ENCODE data around the gene ZNF280D.

DNA sequence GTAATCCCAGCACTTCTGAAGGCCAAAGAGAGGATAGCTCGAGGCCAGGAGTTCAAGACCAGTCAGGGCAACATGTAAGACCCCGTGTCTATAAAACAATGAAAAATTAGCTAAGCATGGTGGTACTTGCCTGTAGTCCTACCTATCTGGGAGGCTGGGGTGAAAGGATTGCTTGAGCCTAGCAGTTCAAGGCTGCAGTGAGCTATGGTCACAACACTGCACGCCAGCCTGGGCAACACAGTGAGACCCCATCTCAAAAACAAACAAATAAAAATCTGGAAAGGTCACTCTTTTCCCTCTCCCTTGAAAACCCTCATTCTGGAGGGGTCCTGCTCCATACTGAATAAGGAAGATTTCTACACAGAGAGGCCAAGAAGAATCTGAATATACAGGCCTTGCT lies 43.5 kb upstream of the ZNF280D start:
- TF ChIP-seq, protein P1, sequence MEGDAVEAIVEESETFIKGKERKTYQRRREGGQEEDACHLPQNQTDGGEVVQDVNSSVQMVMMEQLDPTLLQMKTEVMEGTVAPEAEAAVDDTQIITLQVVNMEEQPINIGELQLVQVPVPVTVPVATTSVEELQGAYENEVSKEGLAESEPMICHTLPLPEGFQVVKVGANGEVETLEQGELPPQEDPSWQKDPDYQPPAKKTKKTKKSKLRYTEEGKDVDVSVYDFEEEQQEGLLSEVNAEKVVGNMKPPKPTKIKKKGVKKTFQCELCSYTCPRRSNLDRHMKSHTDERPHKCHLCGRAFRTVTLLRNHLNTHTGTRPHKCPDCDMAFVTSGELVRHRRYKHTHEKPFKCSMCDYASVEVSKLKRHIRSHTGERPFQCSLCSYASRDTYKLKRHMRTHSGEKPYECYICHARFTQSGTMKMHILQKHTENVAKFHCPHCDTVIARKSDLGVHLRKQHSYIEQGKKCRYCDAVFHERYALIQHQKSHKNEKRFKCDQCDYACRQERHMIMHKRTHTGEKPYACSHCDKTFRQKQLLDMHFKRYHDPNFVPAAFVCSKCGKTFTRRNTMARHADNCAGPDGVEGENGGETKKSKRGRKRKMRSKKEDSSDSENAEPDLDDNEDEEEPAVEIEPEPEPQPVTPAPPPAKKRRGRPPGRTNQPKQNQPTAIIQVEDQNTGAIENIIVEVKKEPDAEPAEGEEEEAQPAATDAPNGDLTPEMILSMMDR (IDR thresholded peaks at IDR 0.05) = no peak
- no peak for TF ChIP-seq POLR2A (IDR thresholded peaks at IDR 0.05)
